GM21737 (cell line): ENCODE measurements around the gene STH.
"Not testable (repeated sequence)": the region's sequence is repeated elsewhere in the genome, so short reads cannot be mapped to it uniquely, and the experiment has no call there.

Source experiments
- ATAC-seq: cut with Tn5 transposase; IDR thresholded peaks from one replicate; pipeline ENCODE4 v1.9.1; 2021; ENCODE audit warnings: mild to moderate bottlenecking, moderate library complexity; ENCODE audit not compliant: unreplicated experiment

Gene STH

GRCh38 chr17:46002311-46002972 is 3.4 kb downstream of the STH start:
- ATAC-seq, result no peak

GRCh38 chr17:46002973-46003316 is 3.9 kb downstream of the STH start:
- ATAC-seq, result no peak

- ATAC-seq, result no peak
These were observed 5.1 kb downstream of the STH start for GRCh38 chr17:46003907-46004748.

- not testable (repeated sequence) for ATAC-seq
These were observed 7.0 kb downstream of the STH start for GRCh38 chr17:46006082-46006481.

GRCh38 chr17:46007461-46007965 is 8.5 kb downstream of the STH start:
- ATAC-seq, result no peak

- no peak for ATAC-seq
These were observed 9.5 kb downstream of the STH start for GRCh38 chr17:46008591-46008990.

- no peak for ATAC-seq
These were observed 10.9 kb downstream of the STH start for GRCh38 chr17:46009681-46010596.

GRCh38 chr17:46010597-46011186 is 11.6 kb downstream of the STH start:
- ATAC-seq, result no peak

GRCh38 chr17:46011711-46012505 is 12.9 kb downstream of the STH start:
- no peak for ATAC-seq

- no peak for ATAC-seq
These were observed 13.5 kb downstream of the STH start for GRCh38 chr17:46012506-46013079.

GRCh38 chr17:46013127-46013501 is 14.1 kb downstream of the STH start:
- ATAC-seq, result no peak

- no peak for ATAC-seq
These were observed 14.6 kb downstream of the STH start for GRCh38 chr17:46013502-46014165.

GRCh38 chr17:46019408-46019925 is 20.4 kb downstream of the STH start:
- ATAC-seq, result not testable (repeated sequence)

- no peak for ATAC-seq
These were observed 21.1 kb downstream of the STH start for GRCh38 chr17:46020023-46020761.

- ATAC-seq, result no peak
These were observed 21.9 kb downstream of the STH start for GRCh38 chr17:46020998-46021397.

GRCh38 chr17:46023366-46023765 is 24.3 kb downstream of the STH start:
- ATAC-seq, result not testable (repeated sequence)

- no peak for ATAC-seq
These were observed 24.8 kb downstream of the STH start for GRCh38 chr17:46023783-46024388.

- ATAC-seq, result no peak
These were observed 25.5 kb downstream of the STH start for GRCh38 chr17:46024590-46024989.
